NCI-H187 (cell line): ENCODE measurements around the gene SLC37A1.
"Not testable (repeated sequence)": the region's sequence is repeated elsewhere in the genome, so short reads cannot be mapped to it uniquely, and the experiment has no call there.

ENCODE experiments used
- DNase-seq, 2 experiments: peaks; one replicate each; lab custom pipeline; 2025; lab: John Stamatoyannopoulos, UW

Gene SLC37A1

DNA sequence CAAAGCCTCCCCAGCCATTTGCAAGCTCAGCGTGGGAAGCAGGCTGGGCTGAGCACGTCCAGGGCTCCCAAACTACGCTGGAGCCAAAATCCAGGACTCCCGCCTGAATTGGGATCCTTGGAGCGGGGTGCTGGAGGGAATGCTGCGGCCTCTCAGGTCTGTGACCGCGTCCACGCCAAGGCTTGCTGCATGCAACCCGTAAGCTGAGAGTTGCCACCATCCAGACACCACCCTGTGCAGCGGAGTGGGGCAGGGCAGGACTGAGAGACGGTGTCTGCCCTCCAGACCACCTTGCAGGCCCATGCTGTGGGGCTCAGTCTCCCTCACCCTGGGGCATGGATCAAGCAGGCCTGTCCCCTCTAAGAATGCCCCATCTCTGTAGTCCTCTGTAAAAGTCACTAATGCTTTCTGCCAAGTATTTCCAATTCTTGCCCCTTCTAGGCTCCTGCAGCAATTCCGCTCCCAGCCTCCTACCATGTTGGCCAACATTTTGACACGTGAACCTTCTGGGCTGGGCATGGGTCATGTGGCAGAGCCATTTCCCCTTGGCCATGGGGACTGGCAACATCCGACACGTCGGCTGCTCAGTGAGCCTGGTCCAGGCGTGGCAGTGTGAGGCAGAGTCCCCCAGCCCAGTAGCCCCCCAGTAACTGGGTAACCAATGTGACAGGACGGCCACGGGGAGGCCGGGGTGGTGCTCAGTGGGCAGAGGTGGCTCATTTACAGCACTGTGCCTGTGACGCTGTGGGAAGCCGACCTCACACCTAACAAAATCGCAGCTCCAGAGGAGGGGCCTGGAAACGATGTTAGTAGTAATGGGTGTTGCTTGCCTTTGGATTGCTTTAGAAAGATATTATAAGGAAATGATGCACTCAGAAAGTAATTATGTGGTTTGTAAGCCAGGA lies 81.9 kb downstream of the SLC37A1 start:
- DNase-seq: no peak

- DNase-seq: no peak
These were observed 83.0 kb downstream of the SLC37A1 start for GRCh38 chr21:42596657-42597056.

GRCh38 chr21:42597487-42598158 lies 84.0 kb downstream of the SLC37A1 start:
- no peak for DNase-seq

DNA sequence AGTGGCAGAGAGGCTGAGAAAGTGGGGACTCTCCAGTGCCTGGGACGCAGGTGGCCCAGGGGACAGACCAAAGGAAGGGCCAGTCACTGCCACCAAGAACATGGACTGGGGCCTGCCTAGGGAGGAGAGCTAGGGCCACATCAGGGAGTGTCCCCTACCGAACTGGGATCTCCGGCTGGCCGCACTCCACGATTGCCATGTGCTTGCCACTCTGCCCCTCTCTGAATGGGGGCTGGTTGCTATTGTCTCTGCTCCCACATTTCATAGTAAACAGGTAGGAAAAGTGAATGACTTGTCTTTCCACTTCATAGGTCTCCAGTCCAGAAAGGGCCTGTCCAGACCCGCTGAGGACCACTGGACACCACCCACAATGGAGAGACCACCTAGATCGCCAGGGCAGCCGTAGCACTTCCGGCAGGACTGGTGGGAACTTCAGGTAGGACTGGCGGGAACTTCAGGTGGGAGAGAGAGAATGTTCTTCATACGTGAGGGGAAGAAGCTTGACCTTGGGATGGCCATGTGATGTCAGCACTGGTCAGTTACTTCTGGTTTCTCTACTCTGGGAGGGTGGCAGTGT lies 84.6 kb downstream of the SLC37A1 start:
- no peak for DNase-seq

- DNase-seq: no peak
These were observed 85.8 kb downstream of the SLC37A1 start for GRCh38 chr21:42599486-42599885.

GRCh38 chr21:42599962-42600361 lies 86.3 kb downstream of the SLC37A1 start:
- no peak for DNase-seq

DNA sequence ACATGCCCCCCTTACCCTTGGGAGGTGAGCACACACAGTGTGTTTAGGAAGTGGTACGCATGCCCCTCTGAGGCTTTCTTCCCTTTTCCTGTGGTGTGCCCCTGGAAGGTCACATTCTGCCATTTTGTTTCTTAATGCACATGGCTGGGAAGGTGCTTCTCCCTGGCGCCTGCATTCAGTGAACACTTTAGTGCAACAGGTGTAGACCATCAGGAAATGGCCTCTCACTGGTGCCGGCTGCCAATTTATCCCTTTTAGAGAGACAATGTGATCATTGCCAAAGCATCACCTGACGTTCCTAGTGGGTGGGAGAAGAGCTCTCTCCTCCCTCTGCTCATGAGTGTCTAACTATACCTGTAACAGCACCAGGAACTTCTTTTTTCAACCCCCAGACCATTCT lies 88.0 kb downstream of the SLC37A1 start:
- no peak for DNase-seq

GRCh38 chr21:42607102-42607501 lies 93.5 kb downstream of the SLC37A1 start:
- DNase-seq: no peak

DNA sequence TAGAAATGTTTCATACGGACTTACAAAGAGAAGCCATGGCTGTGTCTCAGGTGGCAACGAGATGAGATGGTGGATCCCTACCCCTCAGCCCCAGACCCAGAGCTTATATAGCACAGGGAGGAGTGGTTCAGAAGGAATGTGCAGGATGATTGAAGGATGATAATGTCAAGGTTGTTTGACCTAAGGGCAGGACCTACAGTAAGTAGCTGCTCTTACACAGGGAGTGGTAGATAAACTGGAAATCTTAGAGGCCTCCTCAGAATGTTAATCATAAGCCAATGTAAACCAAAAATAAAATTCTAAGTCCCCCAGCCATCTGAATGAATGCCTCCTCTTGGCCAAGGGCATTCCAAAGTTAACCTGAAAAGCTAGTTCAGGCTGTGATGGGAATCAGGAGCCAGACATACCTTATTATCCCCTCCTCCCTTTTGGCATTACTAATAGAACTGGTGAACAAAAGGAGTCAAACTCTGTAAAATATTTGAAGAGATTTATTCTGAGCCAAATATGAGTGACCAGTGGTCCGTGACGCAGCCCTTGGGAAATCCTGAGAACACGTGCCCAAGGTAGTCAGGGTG lies 94.0 kb downstream of the SLC37A1 start:
- DNase-seq: no peak

DNA sequence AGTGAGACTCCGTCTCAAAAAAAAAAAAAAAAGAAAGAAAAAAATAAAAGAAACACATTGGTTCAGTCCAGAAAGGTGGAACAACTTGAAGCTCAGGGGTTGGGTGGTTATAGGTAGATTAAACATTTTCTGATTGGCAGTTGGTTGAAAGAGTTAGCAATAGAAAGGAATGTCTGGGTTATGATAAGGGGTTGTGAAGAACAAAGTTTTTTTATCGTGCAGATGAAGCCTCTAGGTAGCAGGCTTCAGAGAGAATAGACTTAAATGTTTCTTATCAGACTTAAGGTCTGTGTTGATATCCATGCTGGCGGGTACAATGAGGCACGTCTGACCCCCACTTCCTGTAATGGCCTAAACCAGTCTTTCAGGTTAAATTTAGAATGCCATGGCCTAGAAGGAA lies 94.8 kb downstream of the SLC37A1 start:
- DNase-seq: no peak

DNA sequence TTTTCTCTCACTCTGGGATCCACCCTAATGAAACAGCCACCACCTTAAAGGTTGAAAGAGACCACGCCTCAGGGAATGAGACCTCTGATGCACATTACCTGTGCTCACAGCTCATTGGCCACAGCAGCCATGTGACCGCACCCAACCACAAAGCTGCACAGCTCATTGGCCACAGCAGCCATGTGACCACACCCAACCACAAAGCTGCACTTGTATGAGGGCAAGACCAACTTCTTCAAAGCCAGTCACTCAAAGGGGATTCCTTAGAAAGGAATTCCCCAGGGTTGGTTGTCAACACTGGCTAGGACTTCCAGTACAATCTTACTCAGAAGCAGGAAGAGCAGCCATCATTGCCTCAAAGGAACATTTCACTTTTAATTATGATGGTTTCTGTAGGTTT lies 96.2 kb downstream of the SLC37A1 start:
- no peak for DNase-seq

GRCh38 chr21:42611852-42612251 lies 98.2 kb downstream of the SLC37A1 start:
- no peak for DNase-seq

DNA sequence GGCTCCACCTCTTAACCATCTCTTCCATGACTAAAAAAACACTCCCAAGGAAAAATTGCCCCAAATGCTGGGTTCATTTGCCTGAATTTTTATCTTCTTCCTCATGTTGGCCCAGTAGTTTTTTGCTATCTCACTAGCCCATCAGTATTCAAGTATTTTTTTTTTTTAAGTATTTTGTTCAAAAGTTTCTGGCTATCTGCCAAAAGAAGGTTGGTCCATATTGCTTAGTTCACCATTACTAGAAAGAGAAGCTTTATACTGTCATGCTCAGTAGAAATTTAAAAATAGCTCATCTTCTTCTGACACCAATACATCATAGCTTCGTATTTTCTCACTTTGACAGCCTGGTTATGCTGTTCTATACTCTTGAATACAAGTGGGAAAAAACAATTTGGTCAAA lies 98.7 kb downstream of the SLC37A1 start:
- no peak for DNase-seq

GRCh38 chr21:42613756-42614155 lies 100.1 kb downstream of the SLC37A1 start:
- DNase-seq: no peak

DNA sequence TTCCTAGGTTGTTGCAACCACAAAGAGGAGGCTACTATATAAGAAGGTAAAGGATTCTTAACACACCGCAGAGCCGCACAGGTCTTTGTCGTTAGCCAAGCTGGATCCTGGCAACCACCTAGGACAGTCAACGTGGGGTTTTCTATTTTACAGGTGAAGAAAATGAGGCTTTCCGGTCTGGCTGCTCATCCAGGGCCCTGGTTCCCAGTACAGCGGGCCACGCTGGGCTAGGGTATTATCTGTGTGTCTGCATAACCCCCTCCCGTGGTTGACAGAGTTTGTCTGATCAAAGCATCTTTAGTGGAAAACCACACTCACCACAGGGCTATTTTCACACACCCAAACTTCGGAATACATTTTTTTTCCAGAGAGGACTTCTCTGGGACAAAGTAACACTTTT lies 100.7 kb downstream of the SLC37A1 start:
- no peak for DNase-seq

DNA sequence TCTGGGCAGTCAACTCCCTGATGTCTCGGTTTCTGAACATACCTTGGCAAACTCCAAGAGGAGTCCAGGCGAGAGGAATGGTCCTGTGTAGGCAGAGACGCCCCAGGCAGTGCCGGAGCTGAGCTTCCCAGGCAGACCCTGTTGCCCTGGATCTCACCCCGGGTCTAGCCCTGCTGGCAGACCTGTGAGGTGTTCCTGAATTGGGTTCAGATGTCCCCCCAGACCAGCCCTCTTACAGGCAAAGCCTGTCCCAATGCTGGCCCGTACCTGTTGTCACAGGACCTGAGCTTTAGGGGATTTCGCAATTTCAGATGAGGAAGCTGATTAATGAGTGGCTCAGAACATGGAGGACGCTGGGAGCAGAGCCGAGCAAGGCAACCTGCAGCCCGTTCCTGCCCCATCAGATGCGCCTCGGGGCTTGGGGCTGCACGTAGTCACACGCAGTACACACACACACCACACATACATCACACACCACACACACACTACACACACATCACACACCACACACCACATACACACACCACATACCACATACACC lies 101.2 kb downstream of the SLC37A1 start:
- DNase-seq: no peak

DNA sequence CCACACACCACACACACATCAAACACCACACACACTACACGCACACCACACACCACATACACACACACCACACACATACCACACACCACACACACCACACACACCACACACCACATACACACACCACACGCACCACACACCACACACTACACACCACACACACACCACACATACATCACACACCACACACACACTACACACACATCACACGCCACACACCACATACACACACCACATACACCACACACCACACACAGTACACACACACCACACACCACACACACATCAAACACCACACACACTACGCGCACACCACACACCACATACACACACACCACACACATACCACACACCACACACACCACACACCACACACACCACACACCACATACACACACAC lies 101.7 kb downstream of the SLC37A1 start:
- DNase-seq: not testable (repeated sequence)

DNA sequence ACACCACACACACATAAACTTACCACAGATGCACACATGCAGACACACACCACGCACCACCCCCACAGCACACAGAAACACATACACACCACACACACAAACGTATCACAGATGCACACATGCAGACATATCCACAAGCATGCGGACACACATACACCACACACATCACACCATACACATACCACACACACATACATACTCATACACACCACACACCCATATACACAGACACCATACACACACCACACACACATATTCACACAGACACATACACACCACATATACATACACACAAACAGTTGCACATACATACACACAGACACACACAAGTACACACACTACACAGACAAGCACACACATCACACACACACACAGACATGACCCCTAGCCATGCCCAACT lies 102.3 kb downstream of the SLC37A1 start:
- no peak for DNase-seq

GRCh38 chr21:42616446-42616845 lies 102.8 kb downstream of the SLC37A1 start:
- no peak for DNase-seq

DNA sequence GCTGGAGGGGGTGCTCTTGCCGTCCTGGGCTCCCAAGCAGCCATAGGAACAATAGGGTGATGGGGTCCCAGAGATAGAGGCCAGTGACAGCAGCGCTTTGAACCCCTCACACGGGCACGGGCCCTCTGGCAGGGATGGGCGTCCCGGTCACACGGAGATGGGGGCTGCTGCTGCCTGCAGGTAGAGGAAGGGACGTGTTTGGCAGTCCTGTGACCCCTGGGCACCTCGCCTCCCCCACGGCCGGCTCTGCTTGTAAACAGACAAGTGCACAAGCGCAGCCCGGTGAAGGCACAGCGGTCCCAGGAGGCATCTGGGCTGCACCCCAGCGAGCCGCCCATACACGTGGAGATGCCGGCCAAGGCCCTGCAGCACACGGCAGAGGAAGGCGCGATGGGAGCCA lies 103.3 kb downstream of the SLC37A1 start:
- no peak for DNase-seq

GRCh38 chr21:42617486-42617885 lies 103.8 kb downstream of the SLC37A1 start:
- no peak for DNase-seq

- DNase-seq: no peak
These were observed 105.1 kb downstream of the SLC37A1 start for GRCh38 chr21:42618707-42619102.
